Measurements from ENCODE around the gene OSBPL10. TPM values are rescaled to one million over a fixed set of nuclear protein-coding genes. Genes with fewer than 3 reads are reported as not detected.

OSBPL10 gene
- polyA plus RNA-seq, 2 of the 4 experiments (the other 2 are of a cell fraction): 9.2 to 17.0 TPM

GRCh38 chr3:32003380-32003779 is 22.3 kb upstream of the OSBPL10 start:
- WGBS (ENCODE audit: missing lambda C conversion rate): 59% methylated on average over 3 of the region's 3 CpGs
- Histone ChIP-seq H3K4me3 (no peak overlapping the region), H3K27ac (no peak overlapping the region), H3K4me2 (no peak overlapping the region), H3K9me3 (no peaks in the 10 kb centered on the region), H3K4me1 (no peaks in the 10 kb centered on the region)
- FAIRE-seq (no peak), DNase-seq (ENCODE audit: low read depth in 1 of 2, low spot score in 1 of 2) (no peak), ATAC-seq (no peak)
- ChIA-PET CTCF (no interaction called here), POLR2A (no interaction called here)
- TF ChIP-seq CBX8 (IDR thresholded peaks at IDR 0.05) (no peak), HEYL (CRISPR knock-in tag; IDR thresholded peaks at IDR 0.05) (no peak), ELK1 (IDR thresholded peaks at IDR 0.05; ENCODE audit: low read depth, low read length) (no peak), FOSB (CRISPR knock-in tag; IDR thresholded peaks at IDR 0.05) (no peak), ATOH8 (CRISPR knock-in tag; IDR thresholded peaks at IDR 0.05; ENCODE audit: low read depth) (no peak), GATA3 (IDR thresholded peaks at IDR 0.05; ENCODE audit: borderline replicate concordance) (no peak), REST (IDR thresholded peaks at IDR 0.05) (no peak), E2F6 (IDR thresholded peaks at IDR 0.05; ENCODE audit: borderline replicate concordance, low read depth) (no peak), HMGXB4 (CRISPR knock-in tag; IDR thresholded peaks at IDR 0.05; ENCODE audit: borderline replicate concordance) (no peak), RCOR1 (IDR thresholded peaks at IDR 0.05; ENCODE audit: low read depth, low read length) (no peak), ZFP36 (IDR thresholded peaks at IDR 0.05; ENCODE audit: borderline replicate concordance, partially characterized antibody) (no peak), CHD4 (IDR thresholded peaks at IDR 0.05; ENCODE audit: borderline replicate concordance) (no peak), POLR2AphosphoS2 (conservative IDR thresholded peaks at IDR 0.05; ENCODE audit: low read length) (no peak), ZC3H11A (IDR thresholded peaks at IDR 0.05) (no peak), PBX3 (IDR thresholded peaks at IDR 0.05) (no peak), KDM1A (IDR thresholded peaks at IDR 0.05; ENCODE audit: low read depth) (no peak), FOXS1 (CRISPR knock-in tag; IDR thresholded peaks at IDR 0.05) (no peak), NFE2L2 (conservative IDR thresholded peaks at IDR 0.05; ENCODE audit: low read length) (no peak), HOXA7 (CRISPR knock-in tag; IDR thresholded peaks at IDR 0.05) (no peak)

All from A549 (cell line).